DOHH2 (cell line): ENCODE measurements around the gene DNAH2.

Experiments used
- H3F3A ChIP-seq: fragments of 200-600 bp; sonication (generic), shearing (Covaris generic); 2 replicates; pipeline ENCODE4 v1.6.0; 2016; ENCODE audit warnings: antibody characterized with exemption, mild to moderate bottlenecking; ENCODE audit not compliant: control insufficient read depth, insufficient read depth
- H3K27ac ChIP-seq: fragments of 200-600 bp; sonication (generic); 2 replicates; pipeline ENCODE4 v1.5.1; 2014; ENCODE audit warnings: low read depth, mild to moderate bottlenecking, low read length, moderate library complexity
- H3K27me3 ChIP-seq: fragments of 200-600 bp; sonication (generic); 2 replicates; pipeline ENCODE4 v1.6.1; 2014; ENCODE audit warnings: mild to moderate bottlenecking, low read length, mixed read lengths; ENCODE audit not compliant: control insufficient read depth
- H3K36me3 ChIP-seq: fragments of 200-600 bp; sonication (generic); 2 replicates; pipeline ENCODE4 v1.6.1; 2014; ENCODE audit warnings: mild to moderate bottlenecking, low read length, moderate library complexity, mixed read lengths; ENCODE audit not compliant: control insufficient read depth
- H3K4me1 ChIP-seq: fragments of 200-600 bp; sonication (generic); 2 replicates; pipeline ENCODE4 v1.6.1; 2014; ENCODE audit warnings: mild to moderate bottlenecking, low read length, mixed read lengths; ENCODE audit not compliant: control insufficient read depth
- H3K4me2 ChIP-seq: fragments of 200-600 bp; sonication (generic); 2 replicates; pipeline ENCODE4 v1.6.0; 2014; ENCODE audit warnings: mild to moderate bottlenecking, low read length, moderate library complexity
- H3K4me3 ChIP-seq: fragments of 200-600 bp; sonication (generic); 2 replicates; pipeline ENCODE4 v1.5.1; 2014; ENCODE audit warnings: mild to moderate bottlenecking, low read length, mixed read lengths
- H3K79me2 ChIP-seq: fragments of 200-600 bp; sonication (generic); 2 replicates; pipeline ENCODE4 v1.6.1; 2014; ENCODE audit warnings: mild to moderate bottlenecking, low read length, mixed read lengths; ENCODE audit not compliant: control insufficient read depth
- H3K9me2 ChIP-seq: fragments of 200-600 bp; sonication (generic); replicated peaks from 2 replicates; pipeline ENCODE4 v1.6.1; 2014; ENCODE audit warnings: mild to moderate bottlenecking, low read length, mixed read lengths; ENCODE audit not compliant: control insufficient read depth
- H3K9me3 ChIP-seq: fragments of 200-600 bp; sonication (generic); 2 replicates; pipeline ENCODE4 v1.6.1; 2014; ENCODE audit warnings: antibody characterized with exemption, low read length, mixed read lengths; ENCODE audit not compliant: control insufficient read depth, insufficient read depth
- H4K20me1 ChIP-seq: fragments of 200-600 bp; sonication (generic); 2 replicates; pipeline ENCODE4 v1.6.0; 2014; ENCODE audit warnings: low read depth, mild to moderate bottlenecking, antibody characterized with exemption, low read length, moderate library complexity; ENCODE audit not compliant: control insufficient read depth, insufficient read depth
- CTCF ChIP-seq: fragments of 200-600 bp; sonication (generic); IDR thresholded peaks from one replicate; pipeline ENCODE4 v1.5.1; 2014; ENCODE audit warnings: antibody characterized with exemption, mild to moderate bottlenecking, low read depth, low read length; ENCODE audit not compliant: poor library complexity, severe bottlenecking
- EZH2phosphoT487 ChIP-seq: fragments of 200-600 bp; sonication (generic); IDR thresholded peaks from 2 replicates; pipeline ENCODE4 v1.6.1; 2017; ENCODE audit warnings: borderline replicate concordance, mild to moderate bottlenecking, antibody characterized with exemption, low read length, moderate library complexity, mixed read lengths

DNAH2 gene

GRCh38 chr17:7755095-7755890 is 37.7 kb downstream of the DNAH2 start:
- Histone ChIP-seq H3K4me2 (no peak overlapping the region), H3K9me3 (no peaks in the 10 kb centered on the region), H3K9me2 (no peaks in the 10 kb centered on the region), H3K36me3 (no peaks in the 10 kb centered on the region), H3K27me3 (no peaks in the 10 kb centered on the region), H3K4me3 (no peak overlapping the region), H3K27ac (no peak overlapping the region), H3K79me2 (no peaks in the 10 kb centered on the region), H4K20me1 (no peaks in the 10 kb centered on the region), H3F3A (no peaks in the 10 kb centered on the region), H3K4me1 (no peaks in the 10 kb centered on the region)
- TF ChIP-seq EZH2phosphoT487 (no peak), CTCF (no peak)

- no peak overlapping the region for H3K27ac ChIP-seq
- no peaks in the 10 kb centered on the region for H3K9me2 ChIP-seq
- no peaks in the 10 kb centered on the region for H3K27me3 ChIP-seq
- no peaks in the 10 kb centered on the region for H3K79me2 ChIP-seq
- no peaks in the 10 kb centered on the region for H3K4me1 ChIP-seq
- H4K20me1 ChIP-seq, result no peaks in the 10 kb centered on the region
- TF ChIP-seq EZH2phosphoT487 (no peak), CTCF (no peak)
- no peak overlapping the region for H3K4me2 ChIP-seq
- H3K9me3 ChIP-seq, result no peaks in the 10 kb centered on the region
- no peaks in the 10 kb centered on the region for H3F3A ChIP-seq
- H3K36me3 ChIP-seq, result no peaks in the 10 kb centered on the region
- no peak overlapping the region for H3K4me3 ChIP-seq
Observed at GRCh38 chr17:7756968-7757367, 39.4 kb downstream of the DNAH2 start.

GRCh38 chr17:7763919-7764318 is 46.4 kb downstream of the DNAH2 start:
- no peak overlapping the region for H3K4me3 ChIP-seq
- H3K27ac ChIP-seq, result no peak overlapping the region
- H3K36me3 ChIP-seq, result no peaks in the 10 kb centered on the region
- TF ChIP-seq EZH2phosphoT487 (no peak), CTCF (no peak)
- H3K79me2 ChIP-seq, result no peaks in the 10 kb centered on the region
- no peaks in the 10 kb centered on the region for H3K9me3 ChIP-seq
- no peaks in the 10 kb centered on the region for H3F3A ChIP-seq
- H3K27me3 ChIP-seq, result 0 out of 2 replicates have a peak, but pooled peaks cover under 1% of the 10 kb centered on the region
- no peak overlapping the region for H3K4me2 ChIP-seq
- no peaks in the 10 kb centered on the region for H3K9me2 ChIP-seq
- no peaks in the 10 kb centered on the region for H4K20me1 ChIP-seq
- H3K4me1 ChIP-seq, result no peaks in the 10 kb centered on the region
